EH (cell line): ENCODE data around the gene IQCK.
A peak's percentile ranks its signal among the peaks of the same experiment; 100 is the strongest.
"Not testable (repeated sequence)": the region's sequence is repeated elsewhere in the genome, so short reads cannot be mapped to it uniquely, and the experiment has no call there.

Experiments
- DNase-seq: peaks from one replicate; pipeline ENCODE4 v3.0.0-alpha.2; 2015; ENCODE audit warnings: low read depth

Gene IQCK

GRCh38 chr16:19700319-19700781, 17.7 kb upstream of the IQCK start:
- peak; percentile 32 for DNase-seq

- peak; percentile 26 for DNase-seq
These were observed 17.0 kb upstream of the IQCK start for GRCh38 chr16:19701091-19701490.

DNA sequence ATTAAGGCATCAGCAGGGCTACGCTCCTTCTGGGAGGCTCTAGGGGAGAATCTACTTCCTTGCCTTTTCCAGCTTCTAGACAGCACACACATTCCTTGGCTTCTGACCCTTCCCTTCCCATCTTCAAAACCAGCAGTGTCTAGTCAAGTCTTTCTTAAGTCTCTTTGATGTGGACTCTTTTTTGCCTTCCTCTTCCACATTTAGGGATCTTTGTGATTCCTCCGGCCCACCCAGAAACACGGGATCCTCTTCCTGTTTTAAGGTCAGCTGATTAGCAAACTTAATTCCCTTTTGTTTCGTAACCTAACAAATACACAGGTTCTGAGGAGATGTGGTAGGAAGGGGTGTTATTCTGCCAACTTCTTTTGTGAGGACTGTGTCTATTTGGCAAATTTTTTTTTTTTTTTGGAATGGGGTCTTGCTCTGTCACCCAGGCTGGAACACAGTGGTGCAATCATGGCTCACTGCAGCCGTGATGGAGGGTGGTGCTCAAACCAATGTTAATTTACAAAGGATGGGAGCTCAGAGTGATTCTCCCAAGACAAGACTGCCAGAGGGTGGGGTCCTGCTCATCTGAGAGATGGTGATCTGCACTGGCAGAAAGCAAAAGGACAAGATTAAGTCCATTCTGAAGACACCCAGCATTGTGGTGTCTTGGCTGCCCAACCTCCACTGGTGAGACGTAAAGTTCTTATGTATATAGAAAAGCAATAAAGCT, 14.7 kb upstream of the IQCK start:
- no peak for DNase-seq

- peak; percentile 82 for DNase-seq
These were observed 13.5 kb upstream of the IQCK start for GRCh38 chr16:19704321-19705145.

- DNase-seq: no peak
These were observed 12.9 kb upstream of the IQCK start for GRCh38 chr16:19705146-19705501.

GRCh38 chr16:19705843-19706242, 12.2 kb upstream of the IQCK start:
- no peak for DNase-seq

DNA sequence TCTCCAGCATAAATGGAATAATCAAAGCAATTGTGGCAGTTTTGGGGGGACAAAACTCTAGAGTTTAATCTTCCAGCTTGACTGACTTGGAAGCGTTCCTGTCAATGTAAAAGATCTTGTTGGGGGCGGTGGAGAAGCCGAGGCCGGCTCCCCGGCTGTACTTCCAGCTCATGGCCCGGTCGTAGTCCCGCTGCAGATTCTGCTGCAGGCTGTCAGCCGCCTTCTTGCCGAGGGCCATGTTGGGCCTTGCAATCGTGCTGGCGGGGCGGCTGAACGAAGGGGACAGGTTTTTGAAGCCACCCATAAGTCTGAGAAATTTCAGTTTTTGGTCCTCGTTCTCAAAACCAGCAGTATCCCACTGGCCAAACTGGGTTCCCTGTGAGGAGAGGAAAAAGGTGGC, 11.2 kb upstream of the IQCK start:
- no peak for DNase-seq

DNA sequence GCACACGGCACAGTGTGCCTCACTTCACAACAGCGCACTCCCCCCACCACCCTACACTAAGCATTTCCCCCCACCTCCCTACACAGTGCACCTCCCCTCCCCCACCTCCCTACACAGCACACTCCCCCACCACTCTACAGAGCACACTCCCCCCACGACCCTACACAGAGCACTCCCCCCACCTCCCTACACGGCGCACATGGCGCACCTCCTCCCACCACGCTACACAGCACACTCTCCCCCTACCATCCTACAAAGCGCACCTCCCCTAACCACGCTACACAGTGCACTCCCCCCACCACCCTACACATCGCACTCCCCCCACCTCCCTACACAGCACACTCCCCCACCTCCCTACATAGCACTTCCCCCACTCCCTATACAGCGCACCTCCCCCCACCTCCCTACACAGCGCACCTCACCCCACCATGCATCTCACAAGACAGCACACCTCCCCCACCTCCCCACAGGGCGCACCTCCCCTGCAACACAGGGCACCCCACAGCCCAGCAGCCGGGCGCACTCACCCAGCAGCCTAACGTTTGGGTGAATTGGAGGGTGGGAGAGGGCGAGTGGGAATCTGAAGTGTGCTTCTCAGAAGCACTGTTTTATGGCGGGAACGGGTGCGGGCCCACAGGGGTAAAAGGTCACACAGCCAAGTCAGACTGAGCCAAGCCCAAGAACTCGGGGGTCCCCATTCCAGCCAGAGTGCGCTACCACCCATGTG, 10.3 kb upstream of the IQCK start:
- DNase-seq: no peak

DNA sequence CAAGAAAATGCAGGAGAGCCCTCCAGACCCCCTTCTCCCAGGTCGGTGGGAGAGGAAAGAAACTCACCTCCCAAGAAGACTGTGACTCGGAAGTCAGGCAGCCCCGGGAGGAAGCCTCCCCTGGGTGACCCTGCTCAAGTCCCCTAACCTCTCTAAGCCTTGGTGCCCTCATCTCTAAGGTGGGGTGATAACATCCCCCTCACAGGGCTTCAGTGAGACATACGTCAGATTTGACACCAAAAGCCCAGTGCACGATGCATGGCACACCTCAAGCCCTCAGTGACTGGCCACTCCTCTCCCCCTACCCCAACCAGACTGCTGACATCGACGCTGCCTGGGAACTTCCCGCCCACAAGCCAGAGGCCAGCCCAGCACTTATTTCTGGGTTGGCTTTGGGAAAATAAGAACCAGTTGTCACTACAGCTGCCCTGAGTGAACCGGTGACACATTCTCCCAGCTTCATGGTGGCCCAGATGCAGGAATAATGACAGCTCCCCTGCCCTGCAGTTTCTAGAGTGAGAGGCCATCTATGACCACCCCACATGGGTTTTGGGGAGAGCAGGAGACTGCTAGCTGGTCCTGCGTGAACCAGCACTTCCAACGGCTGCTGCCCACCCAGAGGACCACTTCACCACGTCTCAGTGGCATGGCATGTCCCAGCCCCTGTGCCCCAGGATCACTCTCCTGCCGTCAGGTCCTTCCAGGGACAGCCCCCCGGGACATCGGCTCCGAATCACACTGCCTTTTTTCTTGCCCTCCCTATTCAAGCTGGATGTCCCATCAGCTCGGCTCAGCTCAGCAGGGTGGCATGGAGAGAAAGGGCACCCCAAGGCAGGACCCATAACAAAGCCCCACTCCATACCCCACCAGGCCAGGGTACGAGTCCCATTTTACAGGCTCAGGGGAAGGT, 9.5 kb upstream of the IQCK start:
- DNase-seq: no peak

GRCh38 chr16:19709381-19710136, 8.5 kb upstream of the IQCK start:
- DNase-seq: no peak

DNA sequence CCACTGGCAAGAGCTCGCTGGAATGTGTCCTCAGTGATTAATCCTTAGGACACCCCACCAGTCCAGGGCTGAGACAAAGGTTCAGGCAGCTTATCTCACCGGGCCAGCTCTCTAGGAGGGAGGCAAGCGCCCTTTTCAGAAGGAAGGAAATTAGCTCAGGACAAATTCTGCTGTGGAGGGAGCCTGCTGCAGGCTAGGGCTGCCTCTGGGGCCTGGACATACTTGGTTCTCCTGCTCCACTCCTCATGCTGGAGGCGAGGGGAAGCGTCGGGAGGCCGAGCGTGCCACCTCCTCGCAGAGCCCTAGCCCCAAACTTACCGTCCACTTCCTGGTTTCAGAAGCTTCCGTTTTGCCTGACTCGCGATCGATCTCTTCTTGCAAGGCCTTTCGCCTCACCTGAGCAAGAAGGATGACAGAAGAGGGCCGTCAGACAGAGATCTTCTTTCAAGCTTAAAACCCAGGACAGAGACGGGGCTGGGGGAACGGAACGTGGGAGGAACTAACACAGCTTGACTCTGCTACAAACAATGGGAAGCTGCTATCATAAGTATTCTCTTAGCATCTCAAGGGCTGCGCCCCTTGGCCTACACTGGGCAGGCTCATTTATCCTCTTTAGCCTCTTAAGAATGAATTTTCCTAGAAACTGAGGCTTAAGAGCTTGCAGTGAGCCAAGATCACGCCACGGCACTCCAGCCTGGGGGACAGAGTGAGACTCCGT, 7.7 kb upstream of the IQCK start:
- no peak for DNase-seq

- no peak for DNase-seq
These were observed 7.0 kb upstream of the IQCK start for GRCh38 chr16:19710991-19711545.

DNA sequence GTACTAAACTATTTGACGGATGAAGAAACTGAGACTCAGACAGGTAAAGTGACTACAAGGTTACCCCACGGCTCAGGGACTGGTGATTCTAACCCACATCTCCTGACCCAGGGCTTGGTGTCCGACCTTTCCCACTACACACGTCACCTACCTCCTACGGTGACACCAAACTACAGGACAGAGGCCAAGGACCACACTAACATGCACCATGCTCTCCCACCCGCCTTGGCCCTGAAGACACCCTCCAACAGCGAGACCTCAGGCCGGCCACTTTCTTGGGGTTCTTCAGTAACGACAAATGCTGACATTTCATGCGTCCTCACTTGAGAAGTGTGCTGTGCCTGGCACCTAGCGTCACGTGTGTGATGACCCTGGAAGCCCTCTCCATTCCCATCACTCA, 6.4 kb upstream of the IQCK start:
- DNase-seq: no peak

- no peak for DNase-seq
These were observed 5.5 kb upstream of the IQCK start for GRCh38 chr16:19712418-19713058.

- DNase-seq: no peak
These were observed 4.4 kb upstream of the IQCK start for GRCh38 chr16:19713697-19714096.

GRCh38 chr16:19715566-19715965, 2.5 kb upstream of the IQCK start:
- DNase-seq: no peak

DNA sequence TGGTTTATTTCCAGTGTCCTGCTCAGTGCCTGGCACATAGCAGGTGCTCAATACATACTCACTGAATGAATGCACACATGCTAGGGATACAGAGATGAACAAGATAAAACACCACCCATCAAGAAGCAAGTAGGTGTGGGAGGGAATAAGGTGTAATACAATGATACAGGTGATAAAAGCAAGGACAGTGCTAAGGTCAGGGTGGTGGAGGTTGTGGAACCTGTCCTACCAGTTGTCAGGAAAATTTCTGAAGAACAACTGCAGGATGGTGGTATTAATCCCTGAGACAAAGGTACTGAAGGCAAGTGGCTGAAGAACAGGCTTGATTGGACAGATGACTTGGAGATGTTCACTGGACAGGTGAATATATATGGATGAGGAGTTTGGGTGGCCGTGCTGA, 1.9 kb upstream of the IQCK start:
- no peak for DNase-seq

DNA sequence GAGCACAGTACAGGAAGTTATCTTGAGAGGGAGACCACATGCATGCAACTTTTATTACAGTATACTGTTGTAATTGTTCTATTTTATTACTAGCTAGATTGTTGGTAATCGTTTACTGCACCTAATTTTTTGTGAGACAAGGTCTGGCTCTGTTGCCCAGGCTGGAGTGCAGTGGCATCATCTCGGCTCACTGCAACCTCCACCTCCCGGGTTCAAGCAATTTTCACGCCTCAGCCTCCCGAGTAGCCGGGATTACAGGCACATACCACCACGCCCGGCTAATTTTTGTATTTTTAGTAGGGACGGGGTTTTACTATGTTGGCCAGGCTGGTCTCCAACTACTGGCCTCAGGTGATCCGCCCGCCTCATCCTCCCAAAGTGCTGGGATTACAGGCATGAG, 1.3 kb upstream of the IQCK start:
- not testable (repeated sequence) for DNase-seq

GRCh38 chr16:19717314-19717713, 757 bp upstream of the IQCK start:
- DNase-seq: no peak

DNA sequence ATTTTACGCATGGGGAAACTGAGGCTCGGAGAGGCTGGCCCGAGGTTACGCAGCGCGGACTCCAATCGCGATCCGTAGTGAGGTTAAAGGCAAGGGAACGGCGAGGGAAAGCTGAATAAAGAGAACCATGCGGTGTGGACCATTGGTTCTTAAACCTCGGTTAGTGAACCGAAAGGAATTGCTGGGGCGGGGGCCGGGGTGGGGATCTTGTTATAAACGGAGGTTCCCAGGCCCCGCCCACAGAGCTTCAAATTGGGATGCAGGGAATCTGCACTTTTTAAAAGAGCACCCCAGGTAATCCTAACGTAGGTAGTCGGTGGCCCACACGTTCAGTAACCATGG, 524 bp downstream of the IQCK start:
- no peak for DNase-seq
